GM10266 (cell line): Measurements from ENCODE around the gene IMPA2.

ENCODE experiments used
- DNase-seq: peaks from one replicate; pipeline ENCODE4 v3.0.0; 2012; ENCODE audit errors: extremely low spot score
- TF ChIP-seq, protein P1 (sequence below): IDR thresholded peaks from 2 replicates; pipeline ENCODE4 v1.5.1; 2012; ENCODE audit warnings: mild to moderate bottlenecking, low read depth; ENCODE audit not compliant: control insufficient read depth, insufficient read depth; ENCODE audit errors: missing control alignments

IMPA2 gene

DNA sequence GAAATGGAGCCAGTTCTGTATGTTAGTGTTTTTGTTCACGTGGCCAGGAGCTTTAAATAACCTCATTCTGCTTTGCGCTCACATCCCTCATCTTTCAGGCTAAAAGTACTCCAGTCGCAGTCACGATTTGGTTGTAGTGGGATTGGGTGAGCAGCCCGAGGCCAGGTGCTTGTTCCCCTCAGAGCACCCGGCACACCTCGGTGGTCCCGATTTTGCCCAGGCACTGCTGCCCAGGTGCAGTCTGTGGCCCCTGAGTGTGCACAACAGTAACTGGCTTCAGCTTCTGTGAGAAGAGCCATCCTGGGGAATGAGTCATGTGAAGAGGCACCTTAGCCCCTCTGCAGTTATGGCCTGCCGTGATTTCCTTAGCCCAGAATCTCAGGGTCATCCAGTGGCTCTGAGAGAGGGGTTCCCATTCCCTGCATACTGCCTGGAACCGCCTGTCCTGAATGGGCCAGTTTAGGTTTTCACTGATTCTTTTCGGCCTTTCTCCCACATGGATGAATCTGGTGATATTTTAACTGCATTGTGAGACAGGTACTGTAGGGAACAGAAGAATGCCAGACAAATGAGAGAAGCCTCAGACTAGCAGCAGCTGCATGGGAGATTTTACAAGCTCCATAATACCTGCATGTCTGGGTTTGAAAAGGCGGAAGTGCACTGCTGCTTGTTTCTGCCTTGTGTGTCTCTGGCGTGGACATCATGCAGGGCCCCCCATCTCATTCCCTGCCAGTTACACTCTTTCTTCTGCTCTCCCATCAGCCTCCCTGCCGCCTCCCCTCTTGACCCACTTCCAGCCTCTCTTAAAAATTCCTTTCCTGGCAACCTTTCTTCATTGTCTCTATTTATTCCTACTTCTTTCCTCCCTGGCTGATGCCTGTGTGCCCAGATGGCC, 33.5 kb downstream of the IMPA2 start:
- no peak for DNase-seq
- TF ChIP-seq, protein P1, sequence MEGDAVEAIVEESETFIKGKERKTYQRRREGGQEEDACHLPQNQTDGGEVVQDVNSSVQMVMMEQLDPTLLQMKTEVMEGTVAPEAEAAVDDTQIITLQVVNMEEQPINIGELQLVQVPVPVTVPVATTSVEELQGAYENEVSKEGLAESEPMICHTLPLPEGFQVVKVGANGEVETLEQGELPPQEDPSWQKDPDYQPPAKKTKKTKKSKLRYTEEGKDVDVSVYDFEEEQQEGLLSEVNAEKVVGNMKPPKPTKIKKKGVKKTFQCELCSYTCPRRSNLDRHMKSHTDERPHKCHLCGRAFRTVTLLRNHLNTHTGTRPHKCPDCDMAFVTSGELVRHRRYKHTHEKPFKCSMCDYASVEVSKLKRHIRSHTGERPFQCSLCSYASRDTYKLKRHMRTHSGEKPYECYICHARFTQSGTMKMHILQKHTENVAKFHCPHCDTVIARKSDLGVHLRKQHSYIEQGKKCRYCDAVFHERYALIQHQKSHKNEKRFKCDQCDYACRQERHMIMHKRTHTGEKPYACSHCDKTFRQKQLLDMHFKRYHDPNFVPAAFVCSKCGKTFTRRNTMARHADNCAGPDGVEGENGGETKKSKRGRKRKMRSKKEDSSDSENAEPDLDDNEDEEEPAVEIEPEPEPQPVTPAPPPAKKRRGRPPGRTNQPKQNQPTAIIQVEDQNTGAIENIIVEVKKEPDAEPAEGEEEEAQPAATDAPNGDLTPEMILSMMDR, result no peak

DNA sequence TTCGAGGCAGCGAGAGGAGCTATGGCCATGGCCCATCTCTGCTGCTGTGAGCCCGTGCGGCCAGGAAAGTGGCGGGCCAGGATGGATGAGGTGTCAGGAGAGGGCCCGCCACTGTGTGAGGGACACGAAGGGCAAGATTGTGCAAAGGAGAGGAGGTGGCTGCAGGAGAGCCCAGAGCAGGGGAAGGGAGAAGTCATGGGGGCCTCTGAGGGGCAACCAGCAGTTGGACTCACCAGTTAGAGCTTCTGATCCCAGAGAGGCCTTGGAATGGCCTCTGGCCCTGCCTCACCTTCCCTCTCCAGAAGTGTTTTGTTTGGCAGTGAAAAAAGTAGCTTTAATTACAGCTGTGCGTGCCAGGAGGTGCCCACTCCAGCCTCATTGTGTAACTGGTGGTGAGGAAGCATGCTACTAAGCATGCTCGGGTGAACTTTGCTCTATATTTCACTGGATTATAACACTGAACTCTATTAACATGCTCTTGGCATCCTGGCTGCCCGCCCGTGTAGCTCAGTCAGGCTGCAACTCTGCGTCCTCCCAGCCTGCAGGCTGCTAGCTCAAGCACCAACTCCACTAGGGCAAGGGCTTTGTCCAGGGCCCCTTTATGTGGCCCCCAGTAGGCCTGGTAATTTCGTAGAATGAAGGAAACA, 34.2 kb downstream of the IMPA2 start:
- TF ChIP-seq, protein P1, result no peak
- no peak for DNase-seq

DNA sequence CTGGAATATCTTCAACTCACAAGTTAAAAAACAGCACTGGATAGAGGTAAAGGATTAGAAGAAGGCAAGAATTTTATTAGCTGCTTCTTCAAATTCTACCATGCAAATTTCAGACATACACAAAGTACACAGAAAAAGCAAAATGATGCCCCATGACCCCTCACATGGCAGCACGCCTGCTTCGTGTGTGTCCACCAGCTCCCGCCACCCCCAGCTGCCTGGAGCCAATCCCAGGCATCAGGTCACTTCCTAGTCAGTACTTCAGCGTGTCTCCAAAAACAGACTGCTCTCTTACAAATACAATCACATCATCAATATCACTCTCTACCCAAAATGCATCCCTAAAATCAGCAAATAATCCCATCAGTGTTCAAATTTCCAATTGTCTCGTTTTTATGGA, 35.8 kb downstream of the IMPA2 start:
- no peak for DNase-seq
- TF ChIP-seq, protein P1, result no peak

DNA sequence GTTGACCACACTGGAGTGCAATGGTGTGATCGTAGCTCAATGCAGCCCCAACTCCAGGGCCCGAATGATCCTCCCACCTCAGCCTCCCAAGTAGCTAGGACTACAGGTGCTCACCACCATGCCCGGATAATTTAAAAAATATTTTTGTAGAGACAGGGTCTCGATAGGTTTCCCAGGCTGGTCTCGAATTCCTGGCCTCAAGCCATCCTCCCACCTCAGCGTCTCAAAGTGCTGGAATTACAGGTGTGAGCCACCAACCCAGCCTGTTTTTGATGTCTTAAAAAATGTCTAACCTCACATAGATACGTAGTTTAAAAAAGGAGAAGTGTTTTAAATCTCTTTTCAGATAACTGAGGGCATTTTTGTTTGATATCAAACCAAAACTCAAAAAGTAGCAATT, 37.6 kb downstream of the IMPA2 start:
- TF ChIP-seq, protein P1, result no peak
- no peak for DNase-seq

DNA sequence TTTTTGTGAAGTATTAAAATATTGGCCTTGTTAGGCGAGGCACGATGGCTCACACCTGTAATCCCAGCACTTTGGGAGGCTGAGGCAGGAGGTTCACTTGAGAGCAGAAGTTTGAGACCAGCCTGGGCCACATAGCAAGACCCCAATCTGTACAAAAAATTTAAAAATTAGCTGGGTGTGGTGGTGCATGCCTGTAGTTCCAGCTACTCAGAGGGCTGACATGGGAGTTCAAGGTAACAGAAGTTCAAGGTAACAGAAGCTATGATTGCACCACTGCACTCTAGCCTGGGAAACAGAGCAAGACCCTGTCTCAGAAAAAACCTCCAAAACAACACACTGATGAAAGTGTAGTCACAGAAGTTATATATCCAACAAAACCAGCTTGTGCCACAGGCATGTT, 39.8 kb downstream of the IMPA2 start:
- no peak for DNase-seq
- TF ChIP-seq, protein P1, result no peak

DNA sequence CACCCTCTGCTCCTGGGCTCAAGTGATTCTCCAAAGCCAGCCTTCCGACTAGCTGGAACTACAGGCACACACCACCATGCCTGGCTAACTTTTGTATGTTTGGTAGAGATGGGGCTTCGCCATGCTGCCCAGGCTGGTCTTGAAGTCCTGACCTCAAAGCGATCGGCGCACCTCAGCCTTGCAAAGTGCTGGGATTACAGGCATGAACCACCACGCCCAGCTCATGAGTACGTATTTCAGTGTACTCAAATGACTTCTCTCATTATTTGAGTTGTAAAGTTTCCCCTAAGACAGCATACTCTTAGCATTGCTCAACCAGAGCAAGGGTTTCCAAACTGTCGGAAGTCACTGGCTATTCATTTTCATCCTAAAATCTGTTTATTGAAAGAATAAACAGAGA, 40.3 kb downstream of the IMPA2 start:
- TF ChIP-seq, protein P1, result no peak
- no peak for DNase-seq

DNA sequence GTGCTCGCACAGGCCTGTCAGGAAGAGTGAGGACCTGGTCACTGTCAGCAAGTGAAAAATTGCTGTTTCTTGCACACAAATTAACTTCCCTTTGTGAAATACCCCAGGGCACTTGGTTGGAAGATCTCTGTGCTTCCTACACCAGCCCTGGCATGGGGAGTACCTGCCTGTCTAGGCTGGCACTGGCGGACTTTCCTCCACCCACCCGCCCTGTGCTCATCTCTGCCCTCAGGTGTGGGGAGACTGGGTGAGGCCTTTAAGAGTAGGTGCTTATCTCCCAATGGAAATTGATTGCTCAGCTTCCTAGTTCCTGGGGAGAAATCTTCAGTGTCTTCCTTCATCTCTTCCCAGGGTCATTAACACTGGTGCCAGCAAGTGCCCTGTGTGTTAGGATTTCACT, 42.1 kb downstream of the IMPA2 start:
- DNase-seq, result no peak
- TF ChIP-seq, protein P1, result no peak
